Mononuclear cell (primary cell): ENCODE measurements around the gene PPP2R1B. TPM values are rescaled to one million over a fixed set of nuclear protein-coding genes. Genes with fewer than 3 reads are reported as not detected.
"Not testable (repeated sequence)": the region's sequence is repeated elsewhere in the genome, so short reads cannot be mapped to it uniquely, and the experiment has no call there.

ENCODE experiments used
- H3K27me3 ChIP-seq: 2 replicates; pipeline ENCODE4 v1.6.0; 2011; ENCODE audit warnings: low read length, control low read depth; ENCODE audit not compliant: insufficient read depth
- H3K4me1 ChIP-seq: 2 replicates; pipeline ENCODE4 v1.5.1; 2011; ENCODE audit warnings: mild to moderate bottlenecking, low read length, control low read depth; ENCODE audit not compliant: insufficient read depth
- H3K4me3 ChIP-seq: 2 replicates; pipeline ENCODE4 v1.5.1; 2011; ENCODE audit warnings: mild to moderate bottlenecking, low read length, moderate library complexity
- H3K9me3 ChIP-seq: 2 replicates; pipeline ENCODE4 v1.5.1; 2011; ENCODE audit warnings: low read depth, mild to moderate bottlenecking, control low read depth, low read length
- total RNA-seq: library from RNA; depleted of rRNA; stranded (reverse); fragments of >200 nt; gene quantifications from one replicate; pipeline ENCODE4 v1.2.3, GENCODE V29; 2012

Gene PPP2R1B
- total RNA-seq, 1 donor = 27.1 TPM

DNA sequence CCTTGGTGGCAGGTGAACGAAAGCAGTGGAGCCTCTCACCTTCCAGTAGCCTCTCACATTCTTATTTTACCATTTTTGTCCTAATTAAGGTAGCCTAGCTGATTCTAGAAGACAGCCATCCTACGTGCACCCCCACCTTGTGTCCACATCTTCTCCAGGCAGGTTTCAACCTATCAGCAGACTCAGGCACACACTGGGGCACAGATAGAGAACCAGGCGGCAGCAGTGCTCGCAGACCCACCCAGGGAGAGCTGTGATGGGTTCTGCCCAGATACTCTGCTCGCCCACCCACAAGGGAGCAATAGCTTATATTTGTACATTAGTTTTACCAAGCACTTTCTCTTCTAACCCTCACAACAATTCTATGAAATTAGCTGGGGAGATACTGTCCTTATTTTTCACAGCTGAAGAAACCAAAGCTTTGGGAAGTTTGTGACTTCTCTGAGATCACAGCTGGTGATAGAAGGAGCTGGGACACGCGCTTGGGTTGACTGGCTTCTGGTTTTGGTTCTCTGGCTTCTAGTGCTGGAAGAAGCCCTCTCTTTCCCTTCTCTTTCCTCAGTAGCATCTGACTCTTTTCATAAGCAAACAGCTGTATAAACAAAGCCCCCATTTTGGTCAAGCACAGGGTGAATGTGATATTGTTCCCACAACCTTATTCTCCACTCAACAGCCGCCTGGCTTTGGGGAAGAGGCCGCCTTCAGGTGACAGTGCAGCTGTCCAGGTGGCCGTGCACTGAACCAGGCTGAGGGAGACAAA is 36.9 kb downstream of the PPP2R1B start:
- H3K4me3 ChIP-seq = no peak overlapping the region
- no peaks in the 10 kb centered on the region for H3K9me3 ChIP-seq
- H3K4me1 ChIP-seq = no peaks in the 10 kb centered on the region
- no peaks in the 10 kb centered on the region for H3K27me3 ChIP-seq

DNA sequence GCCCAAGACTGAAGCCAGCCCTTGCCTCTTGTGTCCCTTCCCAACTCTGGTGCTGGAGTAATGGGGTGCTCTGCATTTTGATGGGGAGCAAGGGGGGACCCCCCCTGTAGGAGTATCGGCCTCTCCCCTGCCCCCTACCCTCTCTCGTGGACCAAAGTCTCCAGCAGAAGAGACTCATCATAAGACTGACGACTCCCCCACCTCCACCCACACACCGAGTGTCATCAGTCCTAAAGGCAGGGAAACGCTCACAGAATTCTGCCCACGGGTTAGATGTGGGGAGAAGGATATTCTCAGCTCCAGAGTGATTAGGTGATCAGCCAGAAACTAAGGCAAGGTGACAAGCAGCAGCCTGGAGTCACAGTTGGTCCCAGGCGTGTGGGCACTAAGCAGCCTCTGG is 38.8 kb downstream of the PPP2R1B start:
- Histone ChIP-seq H3K4me1 (no peaks in the 10 kb centered on the region), H3K4me3 (no peak overlapping the region), H3K27me3 (no peaks in the 10 kb centered on the region), H3K9me3 (no peaks in the 10 kb centered on the region)

DNA sequence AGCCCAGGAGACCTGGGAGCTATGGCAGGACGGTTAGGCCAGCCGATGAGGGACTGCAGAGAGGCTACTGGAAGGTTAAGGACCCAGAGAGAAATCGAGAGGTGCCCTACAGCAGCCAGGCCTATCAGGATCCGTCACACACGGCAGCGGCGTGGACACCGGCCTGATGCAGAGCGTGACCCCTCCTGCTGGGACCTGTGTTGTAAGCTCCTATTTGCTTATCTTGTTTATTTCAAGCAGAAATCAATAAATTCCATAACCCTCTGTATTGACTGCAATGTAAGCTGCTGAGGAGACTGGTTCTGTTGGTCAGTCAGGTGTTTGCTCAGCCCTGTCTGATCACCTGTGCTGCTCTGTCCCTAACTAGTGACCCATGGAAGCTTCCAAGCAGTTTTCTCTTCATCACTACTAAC is 39.9 kb downstream of the PPP2R1B start:
- H3K4me3 ChIP-seq = no peak overlapping the region
- no peaks in the 10 kb centered on the region for H3K4me1 ChIP-seq
- H3K9me3 ChIP-seq = no peaks in the 10 kb centered on the region

DNA sequence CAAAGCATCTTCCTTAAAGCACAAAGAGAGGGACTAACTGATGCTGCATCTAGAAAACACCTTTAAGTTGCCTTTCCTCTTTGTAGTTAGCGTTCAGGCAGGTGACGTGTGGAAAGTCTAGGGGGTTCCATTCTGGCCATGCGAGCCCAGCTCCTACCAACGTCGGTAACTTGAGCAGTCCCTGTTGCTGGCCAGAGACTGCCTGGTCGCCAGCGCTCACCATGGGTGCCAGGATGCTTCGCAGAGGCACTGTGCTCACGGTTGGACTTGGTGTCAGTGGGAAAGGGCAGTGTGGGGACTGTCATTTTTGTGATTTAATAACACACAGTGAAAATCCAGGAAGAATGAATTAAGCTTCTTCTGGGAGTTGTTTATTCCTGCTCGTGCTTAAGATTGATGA is 40.6 kb downstream of the PPP2R1B start:
- H3K9me3 ChIP-seq = no peaks in the 10 kb centered on the region
- no peaks in the 10 kb centered on the region for H3K27me3 ChIP-seq
- H3K4me3 ChIP-seq = no peak overlapping the region
- no peaks in the 10 kb centered on the region for H3K4me1 ChIP-seq

More for the DNA sequence above, 39.9 kb downstream of the PPP2R1B start:
- no peaks in the 10 kb centered on the region for H3K27me3 ChIP-seq

DNA sequence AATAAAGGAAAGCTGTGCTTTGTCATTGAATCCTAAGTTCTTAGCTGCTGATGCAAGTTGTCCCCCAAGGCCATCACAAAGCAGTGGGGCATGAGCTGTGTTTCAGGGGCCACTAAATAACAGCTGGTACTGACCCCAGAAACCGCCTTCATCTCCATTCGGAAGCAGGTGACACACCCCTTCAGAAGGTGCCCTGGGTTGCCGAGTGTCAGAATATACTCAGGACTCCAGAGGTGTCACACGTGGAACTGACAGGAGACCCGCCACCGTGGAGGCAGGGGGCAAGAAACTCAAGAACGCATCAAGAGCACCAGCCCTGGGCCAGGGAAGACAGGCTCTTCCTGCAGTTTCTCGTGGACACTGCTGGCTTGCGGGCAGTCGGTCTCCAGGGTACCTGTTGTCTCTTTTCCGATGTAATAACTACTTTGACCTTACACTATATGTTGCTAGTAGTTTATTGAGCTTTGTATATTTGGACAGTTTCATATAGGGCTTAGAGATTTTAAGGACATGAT is 41.5 kb downstream of the PPP2R1B start:
- Histone ChIP-seq H3K27me3 (no peaks in the 10 kb centered on the region), H3K9me3 (no peaks in the 10 kb centered on the region), H3K4me1 (no peaks in the 10 kb centered on the region), H3K4me3 (no peak overlapping the region)

DNA sequence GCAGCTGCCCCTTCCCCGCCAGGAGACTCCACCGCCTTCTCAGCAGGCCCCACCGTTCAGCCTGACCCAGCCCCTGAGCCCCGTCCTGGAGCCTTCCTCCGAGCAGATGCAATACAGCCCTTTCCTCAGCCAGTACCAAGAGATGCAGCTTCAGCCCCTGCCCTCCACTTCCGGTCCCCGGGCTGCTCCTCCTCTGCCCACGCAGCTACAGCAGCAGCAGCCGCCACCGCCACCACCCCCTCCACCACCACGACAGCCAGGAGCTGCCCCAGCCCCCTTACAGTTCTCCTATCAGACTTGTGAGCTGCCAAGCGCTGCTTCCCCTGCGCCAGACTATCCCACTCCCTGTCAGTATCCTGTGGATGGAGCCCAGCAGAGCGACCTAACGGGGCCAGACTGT is 42.6 kb downstream of the PPP2R1B start:
- Histone ChIP-seq H3K27me3 (no peaks in the 10 kb centered on the region), H3K4me3 (no peak overlapping the region), H3K4me1 (no peaks in the 10 kb centered on the region), H3K9me3 (no peaks in the 10 kb centered on the region)

DNA sequence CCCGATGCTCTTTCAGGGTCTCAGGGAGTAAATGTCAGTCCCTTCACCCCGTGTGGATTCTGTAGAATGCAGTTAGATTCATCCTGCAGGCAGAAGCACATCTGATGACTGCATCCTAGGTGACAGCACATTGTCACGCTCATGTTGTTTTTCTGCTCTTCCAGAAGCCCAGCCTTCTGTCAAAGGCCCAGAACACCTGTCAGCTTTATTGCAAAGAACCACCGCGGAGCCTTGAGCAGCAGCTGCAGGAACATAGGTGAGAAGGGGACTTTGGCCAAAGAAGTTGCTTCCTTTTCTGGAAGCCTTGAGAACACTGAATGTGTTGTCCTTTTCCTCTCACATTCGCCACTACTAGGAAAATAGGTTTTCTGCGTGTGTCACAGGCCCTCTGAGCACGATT is 43.7 kb downstream of the PPP2R1B start:
- H3K27me3 ChIP-seq = no peaks in the 10 kb centered on the region
- no peak overlapping the region for H3K4me3 ChIP-seq
- no peaks in the 10 kb centered on the region for H3K9me3 ChIP-seq
- H3K4me1 ChIP-seq = no peaks in the 10 kb centered on the region

DNA sequence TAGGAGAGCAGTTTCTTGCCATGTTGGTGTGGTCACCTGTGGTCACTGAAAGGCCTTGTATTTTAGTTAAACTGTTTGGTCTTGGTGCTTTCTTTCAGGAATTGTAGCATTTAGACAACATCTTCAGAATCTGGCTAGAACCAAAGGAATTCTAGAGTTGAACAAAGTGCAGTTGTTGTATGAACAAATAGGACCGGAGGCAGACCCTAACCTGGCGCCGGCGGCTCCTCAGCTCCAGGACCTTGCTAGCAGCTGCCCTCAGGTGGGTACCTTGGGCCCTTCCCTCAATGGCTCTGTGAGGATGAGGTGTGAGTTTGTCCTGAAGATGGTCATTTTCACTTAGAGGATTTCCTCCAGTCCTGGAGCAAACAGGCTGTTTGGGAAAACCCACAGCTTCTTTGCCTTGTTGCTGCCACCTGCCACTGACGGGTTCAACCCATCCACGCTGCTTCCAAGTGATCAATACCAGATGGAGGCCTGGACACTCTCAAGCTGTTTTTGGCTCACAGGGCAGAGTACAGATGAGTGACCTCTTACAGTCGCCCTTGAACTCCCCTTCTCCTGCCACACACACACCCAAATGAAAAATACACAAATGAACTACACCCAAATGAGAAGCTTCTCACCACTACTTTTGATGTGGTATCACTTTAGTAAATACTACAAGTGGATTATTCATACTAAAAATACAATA is 45.2 kb downstream of the PPP2R1B start:
- Histone ChIP-seq H3K9me3 (no peaks in the 10 kb centered on the region), H3K27me3 (no peaks in the 10 kb centered on the region), H3K4me1 (no peaks in the 10 kb centered on the region), H3K4me3 (no peak overlapping the region)

DNA sequence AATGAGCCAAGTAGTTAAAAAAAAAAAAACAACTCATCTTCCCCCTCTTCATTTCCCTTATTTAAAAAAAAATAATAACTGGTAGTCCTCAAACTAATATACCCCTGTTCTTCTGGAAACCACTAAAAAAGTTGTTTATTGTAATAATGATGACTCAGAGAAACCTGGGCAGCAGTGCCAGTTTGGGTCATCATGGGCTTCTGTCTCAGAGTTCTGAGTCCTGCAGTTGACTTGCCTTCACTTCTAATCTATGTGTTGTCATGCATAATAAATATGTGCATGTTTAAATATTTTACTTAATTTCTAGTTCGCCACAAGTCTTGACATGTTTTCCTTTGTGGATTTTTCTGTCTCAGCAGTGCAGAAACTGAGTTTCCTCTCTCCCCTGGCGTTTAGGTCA is 46.8 kb downstream of the PPP2R1B start:
- no peaks in the 10 kb centered on the region for H3K9me3 ChIP-seq
- H3K4me3 ChIP-seq = no peak overlapping the region
- peaks cover 8% of the 10 kb centered on the region for H3K4me1 ChIP-seq
- no peaks in the 10 kb centered on the region for H3K27me3 ChIP-seq

DNA sequence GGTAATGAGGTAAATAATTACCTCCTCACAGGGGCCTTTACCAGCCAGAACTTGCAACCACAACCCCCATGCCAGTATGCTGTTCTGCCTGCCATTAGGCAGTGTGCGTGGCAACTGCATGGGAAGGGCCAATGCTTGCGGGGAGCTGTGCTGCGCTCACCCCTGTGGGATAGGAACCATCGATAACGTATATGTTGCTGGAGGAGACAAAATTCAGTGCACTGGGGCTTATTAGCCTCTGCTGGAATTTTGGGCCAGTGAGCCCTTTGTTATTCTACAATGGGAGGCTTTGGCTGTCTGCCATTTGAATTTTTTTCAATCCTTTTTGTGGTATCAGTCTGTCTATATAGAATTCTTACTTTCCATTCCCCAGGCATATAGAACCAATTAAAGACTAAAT is 47.3 kb downstream of the PPP2R1B start:
- Histone ChIP-seq H3K4me3 (no peak overlapping the region), H3K27me3 (no peaks in the 10 kb centered on the region)

DNA sequence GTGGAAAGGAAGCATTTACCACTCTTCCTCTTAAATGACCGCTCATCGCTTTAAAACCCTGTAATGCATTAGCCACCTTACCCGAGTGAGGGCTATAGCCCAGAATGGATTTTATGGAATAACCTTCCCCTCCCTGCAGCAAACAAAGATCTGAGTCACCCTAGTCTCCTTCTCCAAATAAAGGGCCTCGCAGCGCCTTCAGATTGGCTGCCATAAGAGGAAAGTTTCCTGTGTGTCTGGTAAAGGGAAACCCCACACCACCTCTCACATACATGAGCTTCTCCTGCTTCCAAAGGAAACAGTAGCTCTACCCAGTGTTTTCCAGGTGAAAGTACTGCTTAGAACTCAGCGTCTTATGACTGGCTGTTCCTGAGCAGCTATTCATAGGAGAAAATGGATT is 47.8 kb downstream of the PPP2R1B start:
- Histone ChIP-seq H3K9me3 (no peaks in the 10 kb centered on the region), H3K4me3 (no peak overlapping the region), H3K27me3 (no peaks in the 10 kb centered on the region), H3K4me1 (peaks cover 13% of the 10 kb centered on the region)

More for the DNA sequence above, 47.3 kb downstream of the PPP2R1B start:
- H3K9me3 ChIP-seq = no peaks in the 10 kb centered on the region
- H3K4me1 ChIP-seq = peaks cover 13% of the 10 kb centered on the region

DNA sequence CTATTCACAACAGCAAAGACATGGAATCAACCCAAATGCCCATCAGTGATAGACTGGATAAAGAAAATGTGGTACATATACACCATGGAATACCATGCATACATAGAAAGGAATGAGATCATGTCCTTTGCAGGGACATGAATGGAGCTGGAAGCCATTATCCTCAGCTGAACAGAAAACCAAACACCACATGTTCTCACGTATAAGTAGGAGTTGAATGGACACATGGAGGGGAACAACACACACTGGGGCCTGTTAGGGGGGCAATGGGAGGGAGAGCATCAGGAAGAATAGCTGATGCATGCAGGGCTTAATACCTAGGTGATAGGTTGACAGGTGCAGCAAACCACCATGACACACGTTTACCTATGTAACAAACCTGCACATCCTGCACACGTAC is 48.5 kb downstream of the PPP2R1B start:
- not testable (repeated sequence) for H3K4me3 ChIP-seq, H3K9me3 ChIP-seq, H3K27me3 ChIP-seq
- H3K4me1 ChIP-seq = peaks cover 13% of the 10 kb centered on the region

DNA sequence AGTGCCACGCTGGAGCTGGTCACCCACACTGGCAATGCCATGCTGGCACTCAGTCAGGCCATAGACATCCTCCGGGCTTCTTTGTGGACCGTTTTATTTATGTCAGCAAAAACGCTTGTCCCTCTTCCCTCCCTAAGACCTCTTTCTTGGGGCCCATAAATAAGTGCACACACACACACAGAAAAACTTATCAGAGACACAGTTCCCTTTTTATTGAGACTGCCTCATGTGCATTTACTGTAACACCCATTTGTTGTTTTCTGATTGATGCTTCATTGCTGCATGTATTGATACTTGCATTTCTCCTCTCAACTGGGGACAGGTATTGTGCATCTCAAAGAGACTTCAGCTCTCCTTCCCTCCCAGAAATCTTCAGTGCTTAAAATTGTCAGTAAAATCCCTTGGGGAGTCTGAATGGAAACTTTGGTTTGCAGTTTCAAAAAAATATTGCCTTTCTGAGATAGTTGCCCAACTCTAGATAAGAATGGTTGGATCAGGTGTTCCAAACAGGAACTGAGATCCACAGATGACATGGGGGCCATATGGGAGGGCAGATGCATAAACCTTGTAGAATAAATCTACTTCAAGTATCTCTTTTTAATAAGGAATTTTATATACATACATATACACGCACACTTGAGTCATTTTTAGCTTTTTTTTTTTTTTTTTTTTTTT is 50.9 kb downstream of the PPP2R1B start:
- peaks cover 13% of the 10 kb centered on the region for H3K4me1 ChIP-seq
- H3K27me3 ChIP-seq = no peaks in the 10 kb centered on the region
- no peak overlapping the region for H3K4me3 ChIP-seq
- no peaks in the 10 kb centered on the region for H3K9me3 ChIP-seq

DNA sequence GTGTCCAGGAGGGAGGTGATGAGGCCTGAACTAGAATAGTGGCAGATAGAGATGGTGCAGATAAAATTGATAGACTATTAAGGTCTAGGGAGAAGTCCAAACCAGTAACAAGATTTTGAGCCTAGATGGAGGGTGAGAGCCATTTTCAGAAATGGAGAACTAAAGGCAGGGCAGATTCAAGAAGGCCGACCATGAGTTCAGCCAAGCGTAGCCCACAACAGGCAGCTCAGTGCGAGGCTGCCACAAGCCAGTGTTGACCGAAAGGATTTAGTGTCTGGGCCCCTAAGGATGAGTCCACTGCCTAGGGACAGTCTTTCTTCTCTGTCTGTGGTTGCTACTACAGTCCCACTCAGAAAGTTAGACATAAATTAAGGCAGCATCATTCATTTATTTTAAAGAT is 51.7 kb downstream of the PPP2R1B start:
- no peaks in the 10 kb centered on the region for H3K9me3 ChIP-seq
- H3K4me1 ChIP-seq = peaks cover 13% of the 10 kb centered on the region
- no peak overlapping the region for H3K4me3 ChIP-seq
- H3K27me3 ChIP-seq = no peaks in the 10 kb centered on the region

DNA sequence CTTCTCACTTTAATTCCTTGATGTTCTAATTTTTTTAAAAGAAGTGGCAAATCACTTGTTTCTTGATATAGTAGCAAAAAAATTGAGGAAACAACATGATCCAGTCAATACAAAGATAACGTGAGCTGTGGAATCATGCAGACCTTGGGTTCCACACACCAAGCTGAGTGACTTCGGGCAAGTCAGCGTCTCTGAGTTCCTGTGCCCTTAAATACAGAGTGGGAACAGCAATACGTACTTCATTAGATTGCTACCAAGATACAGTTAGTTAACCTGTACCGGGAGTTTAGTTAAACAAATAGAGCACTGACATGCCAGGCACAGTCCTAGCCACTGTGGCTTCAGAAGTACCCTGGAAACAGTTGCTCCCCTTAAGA is 58.5 kb downstream of the PPP2R1B start:
- Histone ChIP-seq H3K9me3 (no peaks in the 10 kb centered on the region), H3K4me1 (no peaks in the 10 kb centered on the region), H3K4me3 (no peak overlapping the region), H3K27me3 (no peaks in the 10 kb centered on the region)
